GM18868 (cell line): Measurements from ENCODE around the gene TTC22.

Experiments
- ATAC-seq: cut with Tn5 transposase; IDR thresholded peaks from one replicate; pipeline ENCODE4 v1.9.1; 2021; ENCODE audit warnings: mild to moderate bottlenecking, moderate library complexity; ENCODE audit not compliant: unreplicated experiment

Gene TTC22

GRCh38 chr1:54834007-54834541, 33.0 kb upstream of the TTC22 start:
- ATAC-seq = no peak

DNA sequence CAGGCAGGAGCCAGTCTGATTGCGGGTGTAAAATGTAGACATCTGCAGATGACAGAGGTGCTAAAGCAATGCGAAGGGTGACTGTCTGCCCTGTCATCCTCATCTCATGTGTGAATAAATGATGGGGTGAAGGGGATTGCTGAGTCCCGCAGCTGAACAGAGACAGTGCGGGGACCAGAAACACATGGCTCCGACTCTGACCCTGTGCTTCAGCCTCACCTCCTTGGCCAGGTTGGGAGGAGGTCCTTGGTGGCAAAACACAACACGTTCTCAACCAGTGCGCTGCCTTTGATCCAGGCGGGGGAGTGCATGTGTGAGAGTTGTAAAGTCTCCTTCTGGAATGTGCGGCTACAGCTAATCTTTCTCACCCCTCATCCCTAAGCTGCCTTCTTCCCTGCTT, 32.0 kb upstream of the TTC22 start:
- ATAC-seq = no peak

- ATAC-seq = no peak
These were observed 25.2 kb upstream of the TTC22 start for GRCh38 chr1:54826226-54826816.

DNA sequence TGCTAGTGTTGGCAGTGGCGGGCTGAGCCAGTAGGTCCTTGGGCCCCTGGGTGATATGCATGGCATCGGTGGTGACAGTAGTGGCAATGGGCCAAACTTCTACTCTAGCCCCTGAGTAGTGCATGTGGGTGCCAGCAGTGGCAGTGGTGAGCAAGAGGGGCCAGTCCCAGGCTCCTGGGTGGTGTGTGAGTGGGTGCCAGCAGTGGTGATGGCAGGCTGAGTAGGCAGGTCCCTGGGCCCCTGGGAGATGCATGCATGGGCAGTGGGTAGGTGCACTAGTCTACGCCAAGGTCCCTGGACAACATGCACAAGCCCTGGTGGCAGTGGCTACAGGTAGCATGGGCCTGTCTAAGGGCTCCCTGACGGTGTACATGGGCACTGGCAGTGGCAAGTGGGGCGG, 24.6 kb upstream of the TTC22 start:
- no peak for ATAC-seq

DNA sequence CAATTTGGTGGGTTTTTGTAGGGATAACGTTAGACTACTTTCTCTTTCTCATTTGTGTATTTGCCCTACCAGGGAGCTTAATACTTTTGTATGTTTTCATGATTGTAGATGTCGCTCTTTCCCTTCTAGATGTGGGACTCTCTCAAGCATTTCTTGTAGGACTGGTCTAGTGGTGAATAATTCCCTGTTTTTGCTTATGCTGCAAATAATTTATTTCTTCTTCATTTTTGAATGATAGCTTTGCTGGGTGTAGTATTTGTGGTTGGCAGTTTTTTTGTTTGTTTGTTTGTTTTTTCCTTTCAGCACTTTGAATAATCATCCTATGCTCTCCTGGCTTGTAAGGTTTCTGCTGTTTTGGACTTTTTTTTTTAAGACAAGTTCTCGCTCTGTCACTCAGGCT, 22.5 kb upstream of the TTC22 start:
- ATAC-seq = no peak

- ATAC-seq = no peak
These were observed 18.6 kb upstream of the TTC22 start for GRCh38 chr1:54819733-54820132.

GRCh38 chr1:54819195-54819536, 18.0 kb upstream of the TTC22 start:
- ATAC-seq = no peak

- no peak for ATAC-seq
These were observed 17.5 kb upstream of the TTC22 start for GRCh38 chr1:54818461-54819194.

DNA sequence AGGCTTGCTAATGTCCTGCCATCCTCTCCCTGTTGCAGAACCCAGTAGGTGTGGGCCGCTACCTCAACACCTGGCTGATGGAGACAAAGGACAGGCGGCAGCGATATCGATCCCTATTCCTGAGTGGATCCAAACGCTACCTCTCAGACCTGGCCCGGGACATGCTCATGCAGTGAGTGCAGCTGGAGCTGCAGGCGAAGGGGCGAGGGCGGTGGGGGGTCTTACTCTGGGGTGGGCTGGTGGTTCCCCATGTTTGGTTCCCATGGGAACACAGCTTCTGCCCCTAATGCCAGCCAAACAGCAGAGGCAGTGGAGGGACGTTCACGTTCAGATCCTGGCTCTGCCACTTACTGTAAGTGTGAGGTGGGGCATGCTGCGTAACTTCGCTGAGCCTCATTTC, 15.8 kb upstream of the TTC22 start:
- ATAC-seq = no peak

DNA sequence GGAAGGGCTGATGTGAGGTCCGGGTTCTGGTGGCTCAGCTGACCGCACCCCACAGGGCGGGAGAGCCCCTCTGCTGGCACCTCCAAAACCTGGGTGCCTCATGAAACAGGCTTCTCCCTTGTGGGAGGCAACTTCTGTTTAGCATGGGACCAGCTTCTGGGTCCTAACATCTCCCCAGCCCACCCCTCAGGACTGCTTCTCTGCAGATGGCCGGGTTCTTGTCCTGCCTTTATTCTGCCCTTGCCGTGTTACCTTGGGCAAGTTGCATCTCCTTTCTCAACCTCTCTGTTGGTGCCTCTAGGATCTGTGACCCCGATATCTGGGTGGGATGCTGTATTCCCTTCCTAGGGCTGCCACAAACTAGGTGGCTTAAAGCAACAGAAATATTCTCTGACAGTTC, 15.0 kb upstream of the TTC22 start:
- no peak for ATAC-seq

- ATAC-seq = no peak
These were observed 14.2 kb upstream of the TTC22 start for GRCh38 chr1:54815086-54815876.

DNA sequence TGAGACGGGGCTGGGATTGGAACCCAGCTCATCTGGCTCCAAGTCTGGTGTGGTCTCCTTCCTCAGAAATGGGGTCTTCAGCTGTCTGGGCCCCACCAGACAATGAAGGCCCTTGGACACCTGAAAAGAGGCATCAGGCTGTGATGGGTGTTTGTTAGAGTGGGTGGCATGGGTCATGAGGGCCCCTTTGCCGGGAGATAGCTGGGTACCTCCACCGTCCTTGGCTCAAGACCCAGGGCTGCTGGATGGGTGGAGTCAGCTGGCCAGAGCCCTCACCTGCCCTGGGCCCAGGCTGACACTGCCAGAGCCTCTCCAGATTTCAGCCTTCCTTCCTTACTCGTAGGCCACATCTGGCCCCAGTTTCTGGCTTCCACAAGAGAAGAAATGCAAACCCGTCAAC, 13.4 kb upstream of the TTC22 start:
- no peak for ATAC-seq

GRCh38 chr1:54814126-54814498, 13.0 kb upstream of the TTC22 start:
- no peak for ATAC-seq

DNA sequence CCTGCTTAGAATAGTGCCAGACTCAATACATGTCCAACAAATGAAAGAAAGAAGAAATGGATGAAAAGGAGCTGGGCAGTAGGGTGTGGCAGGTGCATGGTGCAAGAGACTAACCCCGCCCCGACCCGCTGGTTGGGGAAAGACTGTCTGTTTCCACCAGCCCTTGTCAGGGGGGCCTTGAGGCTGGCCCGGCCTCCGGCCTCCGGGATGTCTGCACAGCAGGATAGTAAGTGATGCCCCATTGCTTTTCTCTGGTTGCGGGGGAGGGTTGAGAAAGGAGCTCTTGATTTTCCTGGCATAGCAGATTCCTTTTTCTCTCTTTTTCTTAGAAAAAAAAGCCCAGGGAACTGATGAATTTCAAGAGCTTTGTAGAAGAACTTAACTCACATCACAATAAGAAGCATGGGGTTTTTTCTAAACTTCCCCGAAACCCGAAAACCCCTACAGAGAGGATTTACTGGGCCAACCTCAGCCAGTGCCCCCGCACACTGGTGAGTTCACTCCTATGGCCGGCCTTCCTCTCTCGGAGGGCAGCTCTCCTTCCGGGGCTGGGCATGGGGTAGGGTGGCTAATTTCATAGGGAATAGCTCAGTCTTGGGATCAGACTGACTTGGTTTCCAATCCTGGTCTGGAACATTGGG, 12.5 kb upstream of the TTC22 start:
- ATAC-seq = peak; percentile 25

DNA sequence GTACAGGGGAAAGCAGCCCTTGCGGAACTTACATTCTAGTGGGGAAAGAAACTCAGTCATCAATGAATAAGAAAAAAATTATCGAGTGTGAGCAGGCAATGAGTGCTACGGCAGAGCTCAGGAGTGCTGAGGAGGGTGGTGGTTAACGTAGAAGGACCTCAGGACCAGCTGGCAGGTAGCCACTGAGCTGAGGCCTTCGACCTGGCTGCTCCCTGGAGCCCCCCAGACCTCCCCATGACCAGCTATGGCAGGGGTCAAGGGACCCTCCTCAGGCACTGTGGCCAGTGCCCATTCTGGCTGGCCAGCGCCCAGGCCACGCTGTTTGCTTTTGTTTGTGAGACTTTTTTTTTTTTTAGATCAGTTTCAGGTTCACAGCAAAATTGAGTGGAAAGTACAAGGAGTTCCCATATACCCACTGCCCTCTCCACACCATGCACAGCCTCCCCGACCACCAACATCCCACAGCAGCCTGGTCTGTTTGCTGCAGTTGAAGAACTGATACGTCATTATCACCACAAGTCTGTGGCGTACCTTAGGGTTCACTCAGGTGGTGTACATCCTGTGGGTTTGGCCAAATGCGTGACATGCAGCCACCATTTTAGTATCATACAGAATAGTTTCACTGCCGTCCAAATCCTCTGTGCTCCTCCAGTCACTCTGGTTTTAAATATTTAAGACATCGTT, 11.8 kb upstream of the TTC22 start:
- peak; percentile 60 for ATAC-seq

DNA sequence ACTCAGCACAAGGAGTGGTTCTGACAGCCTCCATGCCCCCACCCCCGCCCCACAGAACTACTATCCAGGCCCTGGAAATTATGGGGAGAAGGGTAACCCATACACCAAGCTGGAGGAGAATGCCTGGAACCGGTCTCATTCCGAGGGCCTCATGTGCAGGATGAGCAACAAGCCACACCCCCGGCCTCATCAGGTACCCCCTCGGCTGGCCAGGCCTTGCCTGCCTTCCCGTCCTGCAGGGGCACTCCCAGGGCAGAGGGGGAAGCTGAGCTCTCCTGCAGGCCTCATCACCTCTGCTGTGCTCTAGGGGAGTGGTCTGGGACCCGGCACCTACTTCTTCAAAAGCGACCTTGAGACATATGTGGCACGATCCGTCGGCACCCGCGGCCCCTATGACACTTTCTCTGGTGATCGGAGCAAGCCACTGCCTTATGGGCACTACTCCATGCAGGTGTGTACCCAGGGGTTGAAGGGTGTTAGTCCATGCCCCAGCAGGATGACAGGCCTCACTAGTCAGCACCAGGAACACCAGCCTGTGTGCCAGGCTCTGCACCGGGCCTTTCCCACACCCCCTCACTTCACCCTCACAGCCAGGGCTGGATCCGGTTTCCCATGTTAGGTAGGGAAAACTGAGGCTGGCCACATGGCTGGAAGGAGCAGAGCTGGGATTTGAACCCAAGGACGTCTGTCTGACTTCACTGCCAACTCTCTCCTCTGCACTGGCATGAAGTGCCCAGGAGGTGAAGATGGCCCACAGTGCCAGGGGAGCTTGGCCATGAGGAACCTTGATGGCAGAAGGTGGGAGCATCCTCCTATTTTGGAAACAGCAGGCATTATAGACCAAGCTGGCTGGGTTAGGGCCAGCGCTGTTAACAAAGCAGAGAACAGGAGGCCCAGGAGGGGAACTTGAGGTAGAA, 10.9 kb upstream of the TTC22 start:
- no peak for ATAC-seq

DNA sequence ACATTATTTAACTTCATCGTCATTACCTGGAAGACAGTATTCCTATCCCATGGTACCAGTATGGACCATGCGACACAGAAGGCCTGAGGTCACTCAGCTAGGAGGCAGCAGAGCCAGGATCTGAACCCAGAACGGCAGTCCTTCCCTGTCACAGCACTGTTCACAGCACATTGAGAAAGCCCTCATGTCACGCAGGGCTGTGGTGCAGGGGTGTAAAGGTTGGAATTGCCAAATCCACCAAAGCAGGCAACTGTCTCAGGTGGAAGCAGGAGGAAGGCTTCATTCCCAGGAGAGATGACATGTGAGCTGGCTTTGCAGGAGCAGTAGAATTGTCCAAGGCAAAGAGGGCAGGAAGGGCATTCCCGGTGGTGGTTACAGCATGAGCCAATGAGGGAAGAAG, 9.9 kb upstream of the TTC22 start:
- ATAC-seq = no peak

GRCh38 chr1:54810153-54810942, 9.2 kb upstream of the TTC22 start:
- peak; percentile 63 for ATAC-seq

- ATAC-seq = no peak
These were observed 8.5 kb upstream of the TTC22 start for GRCh38 chr1:54809496-54810074.
